ENCODE data around the gene TMEM259.

DNA sequence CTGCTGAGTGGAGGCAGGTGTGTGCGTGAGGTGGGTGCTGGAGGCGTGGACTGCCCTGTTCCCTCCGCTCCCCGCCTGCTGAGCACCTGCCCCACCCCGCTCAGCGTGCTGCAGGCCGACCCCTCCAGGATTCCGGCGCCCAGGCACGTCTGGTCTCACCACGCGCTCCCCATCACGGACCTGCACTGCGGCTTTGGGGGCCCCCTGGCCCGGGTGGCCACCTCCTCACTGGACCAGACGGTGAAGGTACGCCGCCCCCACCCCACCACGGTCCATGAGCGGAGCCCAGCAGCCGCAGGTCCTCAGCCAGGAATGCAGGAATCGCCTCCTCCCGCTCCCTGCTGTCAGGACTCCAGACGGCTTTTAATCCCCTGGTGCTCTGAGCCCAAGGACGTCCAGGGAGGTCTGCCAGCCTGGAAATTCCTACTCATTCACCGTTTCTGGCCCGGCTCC lies 30.8 kb downstream of the TMEM259 start:
- TF ChIP-seq, protein P1, sequence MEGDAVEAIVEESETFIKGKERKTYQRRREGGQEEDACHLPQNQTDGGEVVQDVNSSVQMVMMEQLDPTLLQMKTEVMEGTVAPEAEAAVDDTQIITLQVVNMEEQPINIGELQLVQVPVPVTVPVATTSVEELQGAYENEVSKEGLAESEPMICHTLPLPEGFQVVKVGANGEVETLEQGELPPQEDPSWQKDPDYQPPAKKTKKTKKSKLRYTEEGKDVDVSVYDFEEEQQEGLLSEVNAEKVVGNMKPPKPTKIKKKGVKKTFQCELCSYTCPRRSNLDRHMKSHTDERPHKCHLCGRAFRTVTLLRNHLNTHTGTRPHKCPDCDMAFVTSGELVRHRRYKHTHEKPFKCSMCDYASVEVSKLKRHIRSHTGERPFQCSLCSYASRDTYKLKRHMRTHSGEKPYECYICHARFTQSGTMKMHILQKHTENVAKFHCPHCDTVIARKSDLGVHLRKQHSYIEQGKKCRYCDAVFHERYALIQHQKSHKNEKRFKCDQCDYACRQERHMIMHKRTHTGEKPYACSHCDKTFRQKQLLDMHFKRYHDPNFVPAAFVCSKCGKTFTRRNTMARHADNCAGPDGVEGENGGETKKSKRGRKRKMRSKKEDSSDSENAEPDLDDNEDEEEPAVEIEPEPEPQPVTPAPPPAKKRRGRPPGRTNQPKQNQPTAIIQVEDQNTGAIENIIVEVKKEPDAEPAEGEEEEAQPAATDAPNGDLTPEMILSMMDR (conservative IDR thresholded peaks at IDR 0.05; ENCODE audit: low read depth in 2 of 2), result no peak
- TF ChIP-seq, protein P2, sequence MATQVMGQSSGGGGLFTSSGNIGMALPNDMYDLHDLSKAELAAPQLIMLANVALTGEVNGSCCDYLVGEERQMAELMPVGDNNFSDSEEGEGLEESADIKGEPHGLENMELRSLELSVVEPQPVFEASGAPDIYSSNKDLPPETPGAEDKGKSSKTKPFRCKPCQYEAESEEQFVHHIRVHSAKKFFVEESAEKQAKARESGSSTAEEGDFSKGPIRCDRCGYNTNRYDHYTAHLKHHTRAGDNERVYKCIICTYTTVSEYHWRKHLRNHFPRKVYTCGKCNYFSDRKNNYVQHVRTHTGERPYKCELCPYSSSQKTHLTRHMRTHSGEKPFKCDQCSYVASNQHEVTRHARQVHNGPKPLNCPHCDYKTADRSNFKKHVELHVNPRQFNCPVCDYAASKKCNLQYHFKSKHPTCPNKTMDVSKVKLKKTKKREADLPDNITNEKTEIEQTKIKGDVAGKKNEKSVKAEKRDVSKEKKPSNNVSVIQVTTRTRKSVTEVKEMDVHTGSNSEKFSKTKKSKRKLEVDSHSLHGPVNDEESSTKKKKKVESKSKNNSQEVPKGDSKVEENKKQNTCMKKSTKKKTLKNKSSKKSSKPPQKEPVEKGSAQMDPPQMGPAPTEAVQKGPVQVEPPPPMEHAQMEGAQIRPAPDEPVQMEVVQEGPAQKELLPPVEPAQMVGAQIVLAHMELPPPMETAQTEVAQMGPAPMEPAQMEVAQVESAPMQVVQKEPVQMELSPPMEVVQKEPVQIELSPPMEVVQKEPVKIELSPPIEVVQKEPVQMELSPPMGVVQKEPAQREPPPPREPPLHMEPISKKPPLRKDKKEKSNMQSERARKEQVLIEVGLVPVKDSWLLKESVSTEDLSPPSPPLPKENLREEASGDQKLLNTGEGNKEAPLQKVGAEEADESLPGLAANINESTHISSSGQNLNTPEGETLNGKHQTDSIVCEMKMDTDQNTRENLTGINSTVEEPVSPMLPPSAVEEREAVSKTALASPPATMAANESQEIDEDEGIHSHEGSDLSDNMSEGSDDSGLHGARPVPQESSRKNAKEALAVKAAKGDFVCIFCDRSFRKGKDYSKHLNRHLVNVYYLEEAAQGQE (IDR thresholded peaks at IDR 0.05; ENCODE audit: unreplicated experiment), result no peak
- TF ChIP-seq, protein P3, sequence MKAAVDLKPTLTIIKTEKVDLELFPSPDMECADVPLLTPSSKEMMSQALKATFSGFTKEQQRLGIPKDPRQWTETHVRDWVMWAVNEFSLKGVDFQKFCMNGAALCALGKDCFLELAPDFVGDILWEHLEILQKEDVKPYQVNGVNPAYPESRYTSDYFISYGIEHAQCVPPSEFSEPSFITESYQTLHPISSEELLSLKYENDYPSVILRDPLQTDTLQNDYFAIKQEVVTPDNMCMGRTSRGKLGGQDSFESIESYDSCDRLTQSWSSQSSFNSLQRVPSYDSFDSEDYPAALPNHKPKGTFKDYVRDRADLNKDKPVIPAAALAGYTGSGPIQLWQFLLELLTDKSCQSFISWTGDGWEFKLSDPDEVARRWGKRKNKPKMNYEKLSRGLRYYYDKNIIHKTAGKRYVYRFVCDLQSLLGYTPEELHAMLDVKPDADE (IDR thresholded peaks at IDR 0.05), result no peak
- TF ChIP-seq ZNF331 (CRISPR knock-in tag; IDR thresholded peaks at IDR 0.05; ENCODE audit: low read depth) (no peak), EZH2phosphoT487 (IDR thresholded peaks at IDR 0.05; ENCODE audit: unreplicated experiment) (no peak)

All from GM23338 (cell line).